GM10266 (cell line): ENCODE data around the gene SERPINB10.

ENCODE experiments used
- DNase-seq: peaks from one replicate; pipeline ENCODE4 v3.0.0; 2012; ENCODE audit errors: extremely low spot score
- CTCF ChIP-seq: IDR thresholded peaks from 2 replicates; pipeline ENCODE4 v1.5.1; 2012; ENCODE audit warnings: mild to moderate bottlenecking, low read depth; ENCODE audit not compliant: control insufficient read depth, insufficient read depth; ENCODE audit errors: missing control alignments

SERPINB10 gene

GRCh38 chr18:63981719-63982118 is 74.0 kb downstream of the SERPINB10 start:
- DNase-seq: no peak
- no peak for TF ChIP-seq CTCF

- no peak for TF ChIP-seq CTCF
- DNase-seq: no peak
Observed at GRCh38 chr18:63982361-63982760, 74.6 kb downstream of the SERPINB10 start.
